Uterus (tissue), 4 donors: ENCODE data around the gene RBM7. TPM values are rescaled to one million over a fixed set of nuclear protein-coding genes. Genes with fewer than 3 reads are reported as not detected.

Experiments used
- DNase-seq, 2 donors: peaks; one replicate each; pipeline ENCODE4 v3.0.0-alpha.2; 2019 to 2020
- H3K27ac ChIP-seq, 2 donors: fragments of 200-600 bp; sonication (generic); 1 replicate in 1 of 2; 2 replicates in 1 of 2; pipeline ENCODE4 v1.5.1; 2016 to 2018
- H3K27me3 ChIP-seq, 2 donors: fragments of 200-600 bp; sonication (generic); one replicate each; pipeline ENCODE4 v1.5.1; 2018 to 2019; ENCODE audit warnings: control low read depth in 1 of 2
- H3K36me3 ChIP-seq, 2 donors: fragments of 200-600 bp; sonication (generic); one replicate each; pipeline ENCODE4 v1.5.1; 2019; ENCODE audit warnings: control low read depth in 1 of 2
- H3K4me1 ChIP-seq, 2 donors: fragments of 200-600 bp; sonication (generic); one replicate each; pipeline ENCODE4 v1.5.1; 2018 to 2019; ENCODE audit warnings: control low read depth in 1 of 2
- H3K4me3 ChIP-seq, 2 donors: fragments of 200-600 bp; sonication (generic); 1 replicate in 1 of 2; 2 replicates in 1 of 2; pipeline ENCODE4 v1.5.1; 2018 to 2019; ENCODE audit warnings: mild to moderate bottlenecking in 1 of 2
- H3K9me3 ChIP-seq, 2 donors: fragments of 200-600 bp; sonication (generic); one replicate each; pipeline ENCODE4 v1.5.1; 2019; ENCODE audit warnings: control low read depth in 1 of 2
- POLR2A ChIP-seq, 2 donors: fragments of 450-650 bp; IDR thresholded peaks; one replicate each; pipeline ENCODE4 v1.6.1; 2016; ENCODE audit warnings: antibody characterized with exemption in 2 of 2, mild to moderate bottlenecking in 1 of 2, moderate library complexity in 1 of 2
- intact Hi-C: fragments of 100-400 bp; cut with DNase I; formaldehyde crosslinking; loops from one replicate; pipeline ENCODE4 v1.15.1; 2023; ENCODE audit warnings: low total_unique reads
- total RNA-seq, 4 donors: library from RNA; depleted of rRNA in 3 of 4; stranded (reverse); fragments of >200 nt in 3 of 4; gene quantifications; one replicate each; pipeline versions ENCODE4 v1.1.0 to v1.2.4, GENCODE V29; 2014 to 2023
- TF ChIP-seq, protein P1 (sequence below), 4 experiments: fragments of 200-600 bp in 2 of 4; fragments of 450-650 bp in 2 of 4; sonication (generic) in 2 of 4; IDR thresholded peaks; one replicate each; pipeline ENCODE4 v1.5.1; 2016 to 2019; ENCODE audit warnings: antibody characterized with exemption in 4 of 4, mild to moderate bottlenecking in 2 of 4, moderate library complexity in 1 of 4
- donor health status: DM: yes; HTN: yes; CAD: no.

Gene RBM7
- total RNA-seq, 4 donors from 2014 or later, result 12.8 to 107 (median 44.1) TPM

DNA sequence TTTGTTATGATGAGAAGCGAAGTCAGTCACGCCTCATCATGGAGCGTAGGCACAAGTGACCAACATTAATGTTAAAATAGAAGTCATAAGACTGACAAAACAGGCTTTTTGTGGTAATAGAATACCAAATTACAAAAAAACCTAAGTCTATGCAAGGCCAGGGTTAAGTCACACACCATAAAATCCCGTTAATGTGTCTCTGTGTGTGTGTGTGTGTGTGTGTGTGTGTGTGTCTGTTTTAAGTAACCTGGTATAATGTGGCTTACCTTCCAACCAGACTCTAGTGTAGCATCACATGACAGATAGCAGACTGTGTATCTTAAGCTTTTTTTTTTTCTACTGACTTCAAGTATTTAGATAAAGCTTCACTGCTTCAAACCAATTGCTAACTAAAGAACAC is 38.1 kb upstream of the RBM7 start:
- intact Hi-C loops, result no loop called here
- no peaks in the 10 kb centered on the region for H3K9me3 ChIP-seq
- no peaks in the 10 kb centered on the region for H3K27me3 ChIP-seq
- H3K4me3 ChIP-seq, result no peak overlapping the region
- no peak overlapping the region for H3K27ac ChIP-seq
- no peaks in the 10 kb centered on the region for H3K36me3 ChIP-seq
- no peaks in the 10 kb centered on the region for H3K4me1 ChIP-seq
- TF ChIP-seq POLR2A (IDR thresholded peaks at IDR 0.05), result no peak
- TF ChIP-seq, protein P1, sequence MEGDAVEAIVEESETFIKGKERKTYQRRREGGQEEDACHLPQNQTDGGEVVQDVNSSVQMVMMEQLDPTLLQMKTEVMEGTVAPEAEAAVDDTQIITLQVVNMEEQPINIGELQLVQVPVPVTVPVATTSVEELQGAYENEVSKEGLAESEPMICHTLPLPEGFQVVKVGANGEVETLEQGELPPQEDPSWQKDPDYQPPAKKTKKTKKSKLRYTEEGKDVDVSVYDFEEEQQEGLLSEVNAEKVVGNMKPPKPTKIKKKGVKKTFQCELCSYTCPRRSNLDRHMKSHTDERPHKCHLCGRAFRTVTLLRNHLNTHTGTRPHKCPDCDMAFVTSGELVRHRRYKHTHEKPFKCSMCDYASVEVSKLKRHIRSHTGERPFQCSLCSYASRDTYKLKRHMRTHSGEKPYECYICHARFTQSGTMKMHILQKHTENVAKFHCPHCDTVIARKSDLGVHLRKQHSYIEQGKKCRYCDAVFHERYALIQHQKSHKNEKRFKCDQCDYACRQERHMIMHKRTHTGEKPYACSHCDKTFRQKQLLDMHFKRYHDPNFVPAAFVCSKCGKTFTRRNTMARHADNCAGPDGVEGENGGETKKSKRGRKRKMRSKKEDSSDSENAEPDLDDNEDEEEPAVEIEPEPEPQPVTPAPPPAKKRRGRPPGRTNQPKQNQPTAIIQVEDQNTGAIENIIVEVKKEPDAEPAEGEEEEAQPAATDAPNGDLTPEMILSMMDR (IDR thresholded peaks at IDR 0.05), result no peak
- DNase-seq, result no peak

DNA sequence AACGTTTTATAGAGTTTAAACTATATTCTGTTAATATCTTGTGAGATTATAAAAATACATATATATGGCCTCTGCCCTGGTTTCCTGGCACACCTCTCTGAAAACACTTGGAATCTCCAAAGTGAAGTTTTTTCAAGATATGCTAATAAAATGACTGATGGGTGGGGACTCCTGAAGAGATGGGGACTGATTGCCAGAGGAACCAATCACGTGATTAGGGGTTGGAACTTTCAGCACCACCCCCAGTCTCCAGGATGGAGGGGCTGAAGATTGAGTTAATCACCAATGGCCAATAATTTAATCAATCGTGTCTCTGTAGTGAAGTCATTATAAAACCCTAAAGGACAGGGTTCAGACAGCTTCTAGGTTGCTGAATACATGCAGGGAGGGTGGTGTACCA is 37.5 kb upstream of the RBM7 start:
- no peak overlapping the region for H3K27ac ChIP-seq
- H3K36me3 ChIP-seq, result no peaks in the 10 kb centered on the region
- H3K9me3 ChIP-seq, result no peaks in the 10 kb centered on the region
- no peak for DNase-seq
- H3K4me1 ChIP-seq, result no peaks in the 10 kb centered on the region
- H3K27me3 ChIP-seq, result no peaks in the 10 kb centered on the region
- TF ChIP-seq POLR2A (IDR thresholded peaks at IDR 0.05), result no peak
- TF ChIP-seq, protein P1 (IDR thresholded peaks at IDR 0.05), result no peak
- intact Hi-C loops, result no loop called here
- H3K4me3 ChIP-seq, result no peak overlapping the region

DNA sequence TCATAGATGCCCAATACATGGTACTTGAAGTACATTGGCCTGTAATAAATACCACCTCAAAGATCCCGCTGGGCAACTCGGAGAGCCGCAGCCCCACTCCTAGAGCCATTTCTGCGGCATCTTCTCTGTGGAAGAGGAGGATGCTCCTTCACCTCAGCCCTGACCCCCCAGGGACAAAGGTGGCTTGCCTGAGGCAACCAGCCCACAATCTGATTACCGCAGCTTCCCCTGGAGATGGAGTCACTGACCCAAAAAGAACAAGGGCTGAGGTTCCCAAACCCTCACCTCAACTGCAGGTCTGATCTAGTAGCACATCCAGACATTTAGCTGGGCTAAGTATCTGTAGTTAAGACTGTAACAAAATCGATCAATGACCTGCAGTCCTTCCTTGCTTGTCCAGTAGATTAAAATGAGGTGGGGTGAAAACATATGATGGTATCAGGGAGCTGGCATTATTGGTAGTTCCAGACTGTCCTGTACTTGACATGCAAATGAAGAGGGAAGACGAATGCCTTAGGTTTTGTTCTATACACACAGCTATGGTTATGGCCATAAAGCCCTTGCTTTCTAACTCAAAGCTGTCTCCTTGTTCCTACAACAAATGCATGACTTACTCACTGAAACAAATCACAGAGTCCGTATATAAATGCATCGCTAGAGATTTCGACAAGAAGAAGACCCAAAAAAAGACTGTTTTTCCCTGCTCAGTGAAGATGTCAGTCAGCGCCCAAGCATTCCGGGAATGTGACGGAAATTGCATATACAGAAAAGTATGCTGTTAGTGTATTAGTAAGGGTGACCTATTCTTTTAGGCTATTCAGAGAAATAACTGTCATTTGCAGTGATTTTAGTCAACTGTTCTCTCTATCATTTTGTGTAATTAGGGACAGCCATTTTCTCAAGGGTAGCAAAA is 33.9 kb upstream of the RBM7 start:
- DNase-seq, result no peak
- no peaks in the 10 kb centered on the region for H3K9me3 ChIP-seq
- no peak for TF ChIP-seq POLR2A (IDR thresholded peaks at IDR 0.05)
- TF ChIP-seq, protein P1 (IDR thresholded peaks at IDR 0.05), result no peak
- H3K27ac ChIP-seq, result no peak overlapping the region
- H3K27me3 ChIP-seq, result no peaks in the 10 kb centered on the region
- H3K4me1 ChIP-seq, result no peaks in the 10 kb centered on the region
- no peak overlapping the region for H3K4me3 ChIP-seq
- intact Hi-C loops, result no loop called here
- H3K36me3 ChIP-seq, result no peaks in the 10 kb centered on the region

DNA sequence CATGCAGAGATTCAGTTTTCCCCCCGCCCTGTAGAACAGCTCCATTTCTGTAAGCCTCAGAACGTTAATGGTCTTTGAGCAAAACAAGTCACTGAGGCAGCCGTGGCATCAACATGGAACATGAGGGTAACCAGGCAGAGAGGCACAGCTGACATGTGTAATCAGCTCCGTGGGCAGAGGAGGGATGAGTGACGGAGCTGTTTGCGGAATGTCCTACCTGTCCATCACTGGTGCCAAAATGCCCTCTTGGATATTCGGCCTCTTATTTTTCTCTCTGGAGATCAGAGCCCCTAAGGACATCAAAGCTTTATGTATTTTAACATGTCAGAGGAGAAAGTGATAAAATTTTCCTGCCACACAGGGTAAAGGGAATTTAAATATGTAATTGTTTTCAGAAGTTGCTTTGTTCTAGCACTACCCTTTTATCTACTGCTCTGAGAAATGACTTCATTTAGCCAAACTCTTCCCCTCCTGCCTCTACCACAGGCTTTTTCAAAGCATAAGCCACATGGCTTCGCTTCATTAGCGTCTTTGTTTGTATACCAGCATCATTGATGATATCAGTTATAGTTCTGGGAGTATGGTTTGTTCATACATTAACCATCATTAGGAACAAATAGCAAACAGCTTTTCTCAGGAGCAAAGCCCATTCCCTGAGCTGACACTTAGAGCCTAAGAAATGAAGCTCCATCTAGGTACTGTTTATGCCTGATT is 33.1 kb upstream of the RBM7 start:
- Histone ChIP-seq H3K4me1 (no peaks in the 10 kb centered on the region), H3K27ac (no peak overlapping the region), H3K36me3 (no peaks in the 10 kb centered on the region), H3K27me3 (no peaks in the 10 kb centered on the region), H3K9me3 (no peaks in the 10 kb centered on the region), H3K4me3 (no peak overlapping the region)
- intact Hi-C loops, result no loop called here
- DNase-seq, result no peak
- TF ChIP-seq POLR2A (IDR thresholded peaks at IDR 0.05), result no peak
- TF ChIP-seq, protein P1 (IDR thresholded peaks at IDR 0.05), result no peak
